HG02623 (cell line): ENCODE results near the gene ATP2A2.
A peak's percentile ranks its signal among the peaks of the same experiment; 100 is the strongest.

ENCODE experiments used
- ATAC-seq: cut with Tn5 transposase; IDR thresholded peaks from one replicate; pipeline ENCODE4 v1.9.1; 2021; ENCODE audit warnings: moderate library complexity; ENCODE audit not compliant: unreplicated experiment

ATP2A2 gene

DNA sequence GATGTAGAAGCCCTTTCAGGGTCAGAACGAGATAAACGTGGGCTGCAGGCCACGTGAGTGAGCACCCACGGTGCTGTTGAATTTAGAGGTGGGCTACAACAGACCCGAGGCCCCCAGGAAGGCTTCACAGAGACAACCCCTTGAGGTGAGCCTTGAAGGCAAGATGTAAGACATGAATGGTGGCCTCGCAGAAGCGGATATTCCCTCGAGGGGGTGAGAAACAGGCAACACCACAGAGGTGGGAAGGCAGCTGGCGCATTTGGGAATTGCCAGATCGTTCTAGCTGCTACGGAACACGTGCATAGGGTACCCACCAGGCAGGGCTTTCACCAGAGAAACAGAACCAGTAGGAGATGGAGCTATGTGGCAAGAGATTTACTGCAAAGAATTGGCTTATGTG is 22.6 kb upstream of the ATP2A2 start:
- no peak for ATAC-seq

DNA sequence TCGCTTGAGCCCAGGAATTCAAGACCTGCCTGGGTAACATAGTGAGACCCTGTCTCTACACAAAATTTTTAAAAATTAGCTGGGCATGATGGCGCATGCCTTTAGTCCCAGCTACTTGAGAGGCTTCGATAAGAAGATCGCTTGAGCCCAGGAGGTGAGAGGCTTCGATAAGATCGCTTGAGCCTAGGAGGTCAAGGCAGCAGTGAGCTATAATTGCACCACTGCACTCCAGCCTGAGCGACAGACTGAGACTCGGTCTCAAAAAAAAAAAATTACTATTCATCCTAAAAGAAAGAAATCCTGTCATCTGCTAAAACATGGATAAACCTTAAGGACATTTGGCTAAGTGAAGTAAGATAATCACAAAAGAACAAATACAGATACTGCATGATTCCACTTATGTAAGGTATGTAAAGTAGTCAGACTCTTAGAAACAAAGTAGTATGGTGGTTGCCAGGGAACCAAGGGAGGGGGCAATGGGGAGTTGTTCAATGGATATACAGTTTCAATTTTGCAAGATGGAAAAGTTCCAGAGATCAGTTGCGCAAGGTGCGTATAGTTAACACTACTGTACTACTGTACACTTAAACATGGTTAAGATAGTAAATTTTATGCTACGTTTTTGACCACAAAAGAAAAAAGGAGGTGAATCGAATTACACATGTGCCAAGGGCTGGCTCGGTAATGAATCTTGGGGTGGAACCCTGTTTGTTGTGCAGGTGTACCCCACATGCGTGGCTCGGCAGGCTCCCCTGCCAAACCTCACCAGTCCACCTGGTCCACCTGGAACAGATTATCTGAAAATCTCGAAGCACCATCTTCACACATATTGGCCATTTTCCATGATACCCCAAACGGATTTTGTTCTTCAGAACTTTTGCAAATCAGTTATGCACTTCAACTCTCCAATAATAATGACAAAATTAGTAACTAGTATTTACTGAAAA is 18.3 kb upstream of the ATP2A2 start:
- no peak for ATAC-seq

DNA sequence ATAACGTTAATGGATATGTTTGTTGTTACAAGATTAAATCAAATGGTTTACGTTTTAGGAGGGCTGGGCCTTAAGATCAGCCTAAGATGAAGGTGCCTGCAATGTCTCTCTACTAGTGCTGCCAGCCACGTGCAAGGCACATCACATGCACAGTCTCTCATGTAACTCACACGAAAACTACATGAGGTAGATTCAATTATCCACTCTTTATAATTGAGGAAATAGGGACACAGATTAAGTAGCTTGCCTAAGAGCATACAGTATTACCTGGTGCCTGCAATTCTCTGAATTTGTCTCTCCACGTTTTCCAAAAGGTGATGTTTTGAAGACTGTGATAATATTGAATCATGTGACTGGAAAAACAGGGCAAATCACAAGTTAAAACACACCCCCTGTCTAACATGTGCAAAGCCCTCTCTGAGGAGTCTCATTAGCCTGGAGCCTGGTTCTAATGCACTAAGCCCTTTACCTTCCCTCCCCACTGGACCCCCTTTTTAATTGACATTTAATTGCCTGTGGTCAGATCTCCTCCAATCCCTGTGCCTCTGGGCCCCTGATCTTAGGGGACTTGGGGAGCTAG is 14.6 kb upstream of the ATP2A2 start:
- no peak for ATAC-seq

DNA sequence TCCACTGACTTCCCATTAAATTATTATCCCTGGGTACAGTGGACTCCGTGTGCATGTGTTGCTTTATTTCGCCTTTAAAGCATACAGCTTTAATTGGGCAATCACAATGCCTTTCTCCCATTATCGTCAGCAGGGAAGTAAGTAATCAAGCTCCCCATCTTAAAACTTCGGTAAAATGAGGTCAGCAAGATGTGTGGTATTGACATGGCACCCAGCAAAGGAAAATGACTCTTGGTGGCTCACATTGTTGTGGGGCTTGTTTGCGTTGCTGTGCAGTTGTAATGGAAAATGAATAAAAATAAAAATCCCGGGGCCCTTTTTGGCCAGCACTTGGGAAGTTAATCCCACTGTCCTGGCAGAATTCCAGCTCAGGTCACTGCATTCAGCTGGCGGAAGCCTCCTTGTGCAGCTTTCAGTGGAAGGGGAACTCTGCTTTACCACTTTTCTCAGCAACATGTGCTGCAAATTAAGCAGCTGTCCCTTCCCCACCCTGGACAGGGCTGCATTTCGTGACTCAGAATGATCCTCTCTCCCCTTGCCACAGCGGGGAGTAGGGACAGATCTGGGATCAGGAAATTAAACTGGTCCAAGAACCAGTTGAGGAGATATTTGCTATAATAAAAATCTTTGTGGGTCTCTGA is 13.9 kb upstream of the ATP2A2 start:
- ATAC-seq, result no peak

DNA sequence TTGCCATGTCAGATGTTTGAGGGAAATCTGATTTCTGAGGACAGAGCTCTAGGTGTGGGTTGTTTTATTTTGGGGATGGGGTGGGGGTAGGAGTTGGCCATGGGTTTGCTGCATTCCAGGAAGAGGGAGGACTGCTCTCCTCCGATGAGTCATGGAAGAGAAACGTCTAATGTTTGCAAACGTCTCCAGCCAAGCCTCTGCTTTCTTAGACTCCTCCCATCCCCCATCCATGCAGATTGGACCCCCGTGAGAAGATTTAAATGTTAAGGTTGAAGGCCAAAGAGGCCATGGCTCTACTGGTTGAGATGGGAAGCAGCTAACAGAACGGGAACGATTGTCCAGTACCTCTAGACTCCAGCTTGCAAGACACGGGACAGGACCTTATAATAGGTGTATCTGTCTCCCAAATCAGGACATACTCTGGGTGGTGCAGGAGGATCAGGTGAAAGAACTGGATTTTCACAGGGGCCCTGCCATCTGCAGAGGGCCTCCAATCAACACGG is 11.4 kb upstream of the ATP2A2 start:
- ATAC-seq, result no peak

DNA sequence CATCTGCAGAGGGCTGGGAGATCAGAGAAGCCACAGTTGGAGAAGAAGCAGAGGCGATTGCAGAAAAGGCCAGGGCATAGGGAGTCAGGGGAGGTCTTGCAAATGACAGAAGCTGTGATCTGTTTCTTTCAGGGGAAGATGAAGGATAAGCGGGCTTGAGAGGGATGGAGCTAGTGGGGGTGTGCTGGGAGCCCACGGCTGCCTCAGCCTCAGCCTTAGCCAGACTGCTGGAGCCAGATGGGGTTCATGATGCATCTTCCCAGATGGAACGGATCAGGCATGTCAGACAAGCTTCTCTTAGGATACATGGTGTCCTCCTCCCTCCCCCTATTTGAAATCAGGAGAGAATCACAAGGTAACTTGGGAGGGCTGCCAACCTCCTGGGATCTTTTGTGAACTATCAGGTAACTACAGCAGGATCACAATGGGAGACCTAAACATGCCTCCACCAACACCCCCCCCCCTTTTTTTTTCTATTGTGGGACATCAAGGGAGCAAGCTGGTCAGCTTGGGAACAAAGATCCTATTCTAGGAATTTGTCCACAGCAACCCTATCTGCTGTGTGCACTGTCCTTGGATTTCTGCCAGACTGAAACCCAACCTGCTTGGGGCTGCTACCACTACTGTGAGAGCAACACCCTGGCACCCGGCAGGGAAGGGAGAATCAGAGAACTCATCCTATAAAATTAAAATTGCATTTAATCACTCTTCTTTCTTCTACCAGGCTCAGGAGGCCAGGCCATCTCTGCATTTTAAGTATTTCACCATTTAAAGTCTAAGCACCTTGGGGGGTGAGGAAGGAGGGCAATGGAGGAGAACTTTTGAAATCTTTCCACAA is 10.7 kb upstream of the ATP2A2 start:
- ATAC-seq, result no peak

DNA sequence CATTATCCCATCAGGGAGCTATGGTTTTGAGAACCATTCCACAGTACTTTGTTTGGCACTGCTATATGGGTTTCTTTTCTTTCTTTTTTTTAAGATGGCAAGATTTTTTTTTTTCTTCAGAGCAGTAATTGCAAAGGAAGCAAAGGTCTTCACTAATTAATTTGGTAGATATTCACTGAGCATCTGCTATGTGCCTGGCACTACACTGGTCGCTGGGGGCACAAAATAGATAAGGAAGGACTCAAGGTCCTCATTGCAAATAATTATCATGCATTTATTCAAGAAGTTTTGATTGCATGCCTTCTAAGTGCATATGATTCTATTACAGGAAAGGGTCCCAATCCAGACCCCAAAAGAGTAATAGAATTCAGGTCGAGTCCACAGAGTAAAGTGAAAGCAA is 10.0 kb upstream of the ATP2A2 start:
- ATAC-seq, result no peak

DNA sequence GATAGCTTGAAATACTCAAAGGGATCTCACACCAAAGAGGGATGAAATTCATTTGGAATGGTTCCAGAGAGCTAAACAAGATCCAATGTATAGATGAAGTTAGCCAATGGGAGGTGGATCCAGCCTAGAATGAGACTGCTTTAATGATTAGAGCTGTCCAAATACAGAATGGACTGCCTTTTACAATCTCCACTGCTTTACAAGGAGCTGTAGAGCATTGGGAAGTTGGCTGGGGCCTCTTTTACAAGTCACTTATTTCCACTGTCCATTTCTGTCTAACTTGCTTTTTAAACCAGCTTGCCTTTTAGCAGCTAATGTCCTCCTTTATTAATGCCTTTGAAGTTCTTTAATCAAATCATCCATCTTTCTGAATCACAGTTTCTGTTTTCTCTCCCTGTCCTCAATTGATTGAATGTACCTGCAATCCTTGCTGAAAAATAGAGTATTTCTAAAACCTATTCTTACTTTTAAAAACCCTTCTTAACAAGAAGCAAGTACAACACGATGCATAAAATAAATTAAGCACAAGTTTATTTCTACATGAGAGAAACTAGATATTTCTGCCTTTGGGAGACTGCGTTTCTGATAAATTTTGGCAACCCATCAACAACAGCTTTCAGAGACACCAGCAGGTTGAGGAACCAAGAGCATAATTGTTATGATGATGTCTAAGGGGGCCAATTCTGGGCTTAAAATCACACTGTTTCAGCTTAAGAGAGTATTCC is 3.4 kb upstream of the ATP2A2 start:
- ATAC-seq, result no peak

DNA sequence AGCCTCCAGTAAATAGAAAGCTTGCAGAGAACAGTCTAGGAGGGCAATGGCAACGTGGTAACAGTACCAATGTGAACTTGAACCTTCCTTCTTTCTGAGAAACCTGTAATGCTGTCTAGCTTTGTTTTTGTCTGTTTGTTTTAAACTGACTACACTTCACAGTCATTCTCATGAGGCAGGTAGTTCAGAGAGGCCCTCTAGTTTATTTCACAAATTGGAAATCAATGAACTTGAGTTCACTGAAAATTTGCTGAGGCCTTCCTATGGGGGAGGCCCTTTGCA is 2.9 kb upstream of the ATP2A2 start:
- ATAC-seq, result no peak

DNA sequence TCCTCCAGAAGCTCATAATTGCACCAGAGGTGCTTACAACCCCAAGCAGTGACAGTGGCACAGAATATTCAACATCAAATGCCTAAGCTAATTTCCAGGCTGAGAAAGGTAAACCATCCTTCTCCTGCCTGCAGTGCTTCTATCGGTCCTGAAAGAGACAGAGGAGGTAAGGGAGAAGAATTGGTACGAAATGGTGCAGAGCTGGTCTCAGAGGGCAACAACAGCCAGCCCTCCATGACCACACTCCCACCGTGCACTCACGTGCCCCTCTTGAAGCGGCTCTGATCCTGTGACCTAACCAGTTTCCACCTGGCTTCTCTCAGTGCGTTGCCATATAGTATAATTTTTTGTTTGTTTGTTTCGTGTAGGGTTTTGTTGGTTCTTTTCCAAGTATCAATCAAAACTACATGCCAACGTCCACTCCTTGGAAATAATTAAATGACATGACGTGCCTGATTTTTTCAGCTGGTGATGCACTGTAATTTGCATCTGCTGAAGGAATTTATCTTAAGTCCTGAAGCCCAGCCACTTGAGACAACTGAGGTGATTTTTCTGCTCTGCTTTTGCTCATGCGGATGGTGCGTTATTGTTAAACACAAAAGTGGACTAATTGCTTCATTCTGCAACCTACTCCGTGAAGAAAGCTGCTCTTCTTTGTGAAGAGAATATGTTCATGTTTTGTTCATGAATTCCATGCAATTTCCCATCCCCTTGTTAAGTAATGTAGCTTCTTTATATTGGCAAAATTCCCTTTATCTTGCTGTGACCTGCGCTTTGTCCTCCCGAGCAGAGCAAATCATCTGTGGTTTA is 1.3 kb upstream of the ATP2A2 start:
- no peak for ATAC-seq

DNA sequence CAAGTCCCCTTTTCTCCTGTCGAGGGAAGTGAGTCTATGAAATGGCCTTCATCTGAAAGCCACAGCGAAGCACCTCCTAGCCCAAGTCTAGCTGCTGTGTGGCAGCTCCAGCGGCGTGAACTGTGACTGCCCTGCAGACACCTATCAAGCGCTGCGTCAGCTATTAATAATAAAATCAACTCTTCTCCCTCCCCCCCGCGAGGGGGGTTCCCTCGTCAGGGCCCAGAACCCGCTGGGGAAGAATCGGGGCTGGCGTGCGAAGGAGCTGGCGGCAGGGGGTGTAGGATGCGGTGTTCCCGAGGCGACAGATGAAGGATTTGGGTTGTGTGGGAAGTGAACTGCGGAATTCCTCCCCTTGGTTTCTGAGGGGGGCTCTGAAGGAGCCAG is 662 bp upstream of the ATP2A2 start:
- ATAC-seq, result no peak

DNA sequence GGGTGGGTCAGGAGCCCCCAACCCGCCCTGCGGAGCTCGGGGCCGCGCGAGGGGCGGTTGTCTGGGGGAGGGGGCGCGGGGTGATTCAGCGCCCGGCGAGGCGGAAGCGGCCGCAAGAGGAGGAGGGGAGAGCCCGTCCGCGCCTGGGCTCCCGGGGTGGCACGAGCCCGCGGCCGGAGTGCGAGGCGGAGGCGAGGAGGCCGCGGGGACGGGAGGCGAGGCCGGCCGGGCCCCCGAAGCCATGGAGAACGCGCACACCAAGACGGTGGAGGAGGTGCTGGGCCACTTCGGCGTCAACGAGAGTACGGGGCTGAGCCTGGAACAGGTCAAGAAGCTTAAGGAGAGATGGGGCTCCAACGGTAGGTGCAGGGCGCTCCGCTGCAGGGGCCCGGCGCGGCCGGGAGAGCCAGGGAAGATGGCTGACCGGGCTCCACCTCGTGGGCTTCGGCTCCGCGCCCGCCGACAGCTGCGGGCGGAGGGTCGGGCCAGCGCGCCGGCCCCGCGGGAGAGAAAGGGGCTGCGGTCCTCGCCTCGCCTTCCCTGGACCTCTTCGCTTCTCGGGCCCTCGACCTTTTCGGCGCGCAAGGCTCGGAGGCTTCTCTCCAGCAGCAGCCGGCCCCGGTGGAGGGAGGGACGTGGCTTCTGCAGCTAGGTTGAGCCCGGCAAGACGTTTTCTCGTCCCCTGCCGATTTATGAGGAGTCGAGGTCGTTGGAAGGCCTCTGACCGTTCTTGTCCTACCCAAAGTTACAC is 677 bp downstream of the ATP2A2 start:
- peak; percentile 29 for ATAC-seq

DNA sequence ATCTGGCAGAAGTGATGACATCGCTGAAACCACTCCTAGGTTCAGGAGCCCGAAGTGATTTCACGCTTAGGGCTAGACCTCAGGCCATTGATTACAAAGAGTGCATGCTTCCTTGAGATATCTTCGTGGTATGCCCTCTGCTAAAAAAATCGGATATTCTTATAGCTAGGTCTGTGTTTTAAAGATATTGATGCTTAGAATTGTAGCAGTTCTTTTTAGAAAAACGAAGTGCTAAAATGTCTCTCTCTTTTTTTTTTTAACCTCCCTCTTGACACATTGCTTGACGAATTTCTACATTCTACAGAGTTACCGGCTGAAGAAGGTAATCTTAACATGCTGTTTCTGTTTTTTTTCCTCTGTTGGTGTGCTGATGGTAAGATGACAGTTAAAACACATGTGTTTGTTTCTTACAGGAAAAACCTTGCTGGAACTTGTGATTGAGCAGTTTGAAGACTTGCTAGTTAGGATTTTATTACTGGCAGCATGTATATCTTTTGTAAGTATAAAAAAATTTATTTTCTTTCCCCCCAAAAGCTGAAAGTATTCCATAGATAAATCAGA is 1.3 kb downstream of the ATP2A2 start:
- peak; percentile 11 for ATAC-seq

DNA sequence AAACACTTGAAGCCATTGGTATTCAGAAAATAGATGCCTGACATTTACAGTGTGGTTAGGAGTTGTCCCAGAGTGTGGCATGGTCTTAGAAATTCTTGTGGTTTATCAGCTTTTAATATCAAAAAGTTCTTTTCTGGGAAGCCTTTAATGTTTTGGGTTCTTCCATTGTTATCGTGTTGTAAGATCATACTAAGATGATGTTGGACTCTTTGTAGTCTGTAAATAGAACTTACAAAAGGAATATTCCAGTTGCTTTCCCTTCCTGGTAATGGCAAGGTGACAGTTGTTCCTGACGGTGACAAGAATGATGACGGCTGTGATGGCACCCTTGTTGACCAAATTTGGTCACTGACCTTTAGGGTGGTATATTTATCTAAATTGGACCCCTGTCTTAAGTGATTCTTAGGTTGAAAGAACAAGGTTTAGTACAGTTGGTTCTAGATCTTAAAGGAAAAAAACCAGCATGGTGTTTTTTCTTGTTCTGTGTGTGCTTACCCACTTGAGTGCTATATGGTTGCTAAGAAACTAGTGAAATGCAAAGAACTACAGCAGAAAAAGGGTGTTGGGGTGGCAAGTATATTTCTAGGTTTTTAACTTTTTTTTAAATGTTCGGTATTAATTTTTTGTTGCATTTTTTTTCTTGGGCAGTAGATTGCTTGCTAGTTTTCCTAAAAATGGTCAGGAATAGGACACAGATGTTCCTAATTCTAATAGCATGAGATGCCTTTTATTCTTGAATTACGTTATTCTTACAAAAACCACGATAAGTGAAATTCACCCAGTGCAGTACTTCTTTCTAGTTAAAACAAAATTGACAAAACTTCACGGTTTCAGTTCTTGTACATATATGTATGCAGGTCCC is 2.1 kb downstream of the ATP2A2 start:
- no peak for ATAC-seq

DNA sequence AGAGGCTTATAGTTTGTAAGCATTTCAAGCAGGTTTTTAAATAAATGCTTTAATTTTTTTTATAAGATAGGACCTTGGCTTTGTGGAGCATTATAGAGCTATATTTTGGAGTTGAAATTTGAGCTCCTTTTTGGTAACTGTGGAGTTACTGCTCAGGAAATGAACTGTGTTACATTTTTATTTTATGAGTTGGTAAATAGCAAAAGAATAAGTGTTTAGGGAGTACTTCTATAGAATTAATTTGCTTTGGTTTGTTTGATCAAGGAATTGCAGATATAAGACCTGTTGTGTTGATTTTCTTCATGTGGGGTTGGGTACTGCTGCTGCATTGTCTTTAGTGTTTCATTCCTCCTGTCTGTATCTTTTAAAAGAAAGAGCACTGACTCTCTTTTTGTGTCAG is 3.5 kb downstream of the ATP2A2 start:
- ATAC-seq, result no peak

DNA sequence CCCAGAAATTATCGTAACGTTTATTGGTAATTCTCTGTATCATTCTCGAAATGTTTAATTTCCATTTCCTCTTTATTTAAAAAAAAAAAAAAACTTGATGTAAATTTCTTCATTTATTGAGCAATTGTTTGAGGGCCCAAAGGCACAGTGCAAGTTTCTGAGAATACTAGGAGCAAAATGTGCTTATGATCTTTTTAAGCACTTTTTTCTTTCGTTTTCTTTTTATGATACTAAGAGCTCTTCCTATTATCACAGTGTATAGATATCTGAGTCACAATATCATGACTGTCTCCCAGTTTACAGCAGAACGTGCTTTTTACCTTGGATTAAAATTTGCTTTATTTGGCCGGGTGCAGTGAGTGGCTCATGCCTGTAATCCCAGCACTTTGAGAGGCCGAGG is 5.6 kb downstream of the ATP2A2 start:
- no peak for ATAC-seq

DNA sequence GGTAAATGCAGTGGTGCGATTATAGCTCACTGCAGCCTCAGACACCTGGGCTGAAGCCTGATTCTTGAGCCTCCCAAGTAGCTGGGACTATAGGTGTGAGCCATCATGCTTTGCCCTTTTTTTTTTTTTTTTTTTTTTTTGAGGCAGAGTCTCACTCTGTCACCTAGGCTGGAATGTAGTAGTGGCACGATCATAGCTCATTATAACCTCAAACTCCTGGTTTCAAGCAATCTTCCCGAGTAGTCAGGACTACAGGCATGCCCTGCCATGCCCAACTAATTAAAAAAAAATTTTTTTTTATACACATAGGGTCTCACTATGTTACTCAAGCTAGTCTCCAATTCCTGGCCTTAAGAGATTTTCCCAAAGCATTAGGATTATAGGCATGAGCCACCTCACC is 6.9 kb downstream of the ATP2A2 start:
- ATAC-seq, result no peak
